H9 (cell line): ENCODE data around the gene ARHGEF16. TPM values are rescaled to one million over a fixed set of nuclear protein-coding genes. Genes with fewer than 3 reads are reported as not detected.

ENCODE experiments used
- DNase-seq: peaks from one replicate; pipeline ENCODE4 v3.0.0-alpha.2; 2017
- H2AFZ ChIP-seq: one replicate; pipeline ENCODE4 v1.6.1; 2013; ENCODE audit warnings: mild to moderate bottlenecking, low read length, control low read depth, moderate library complexity
- H2AK5ac ChIP-seq: 2 replicates; pipeline ENCODE4 v1.6.1; 2013; ENCODE audit warnings: low read length, control low read depth, mixed read lengths; ENCODE audit not compliant: insufficient read length
- H2BK120ac ChIP-seq: one replicate; pipeline ENCODE4 v1.6.1; 2013; ENCODE audit warnings: low read depth, mild to moderate bottlenecking, low read length, control low read depth, inconsistent platforms; ENCODE audit not compliant: poor library complexity, severe bottlenecking
- H2BK12ac ChIP-seq: 2 replicates; pipeline ENCODE4 v1.6.1; 2013; ENCODE audit warnings: low read length, control low read depth, mixed read lengths, low read depth; ENCODE audit not compliant: insufficient read length
- H2BK15ac ChIP-seq: 2 replicates; pipeline ENCODE4 v1.6.1; 2013; ENCODE audit warnings: low read depth, low read length, control low read depth
- H2BK20ac ChIP-seq: one replicate; pipeline ENCODE4 v1.6.1; 2013; ENCODE audit warnings: low read depth, mild to moderate bottlenecking, low read length, control low read depth, inconsistent platforms; ENCODE audit not compliant: poor library complexity, severe bottlenecking
- H2BK5ac ChIP-seq: 2 replicates; pipeline ENCODE4 v1.6.1; 2013; ENCODE audit warnings: low read length, control low read depth, mixed read lengths; ENCODE audit not compliant: insufficient read length
- H3K14ac ChIP-seq: 2 replicates; pipeline ENCODE4 v1.6.1; 2013; ENCODE audit warnings: low read length, control low read depth; ENCODE audit not compliant: insufficient read depth
- H3K18ac ChIP-seq: 2 replicates; pipeline ENCODE4 v1.6.1; 2013; ENCODE audit warnings: low read depth, mild to moderate bottlenecking, mixed read lengths, low read length, control low read depth; ENCODE audit not compliant: insufficient read length
- H3K23ac ChIP-seq: 2 replicates; pipeline ENCODE4 v1.6.1; 2013; ENCODE audit warnings: low read length, control low read depth, mixed read lengths, low read depth; ENCODE audit not compliant: insufficient read length
- H3K23me2 ChIP-seq: 2 replicates; pipeline ENCODE4 v1.6.1; 2013; ENCODE audit warnings: low read depth, mild to moderate bottlenecking, mixed read lengths, low read length, control low read depth; ENCODE audit not compliant: insufficient read length, poor library complexity, severe bottlenecking
- H3K27ac ChIP-seq: 2 replicates; pipeline ENCODE4 v1.5.1; 2013; ENCODE audit warnings: low read length, control low read depth, mixed read lengths, low read depth; ENCODE audit not compliant: insufficient read length
- H3K27me3 ChIP-seq: 2 replicates; pipeline ENCODE4 v1.6.1; 2013; ENCODE audit warnings: low read length, control low read depth, inconsistent platforms; ENCODE audit not compliant: insufficient read depth
- H3K4ac ChIP-seq: 2 replicates; pipeline ENCODE4 v1.6.1; 2013; ENCODE audit warnings: low read depth, mild to moderate bottlenecking, control low read depth, inconsistent platforms, low read length, moderate library complexity
- H3K4me1 ChIP-seq: 2 replicates; pipeline ENCODE4 v1.6.1; 2013; ENCODE audit warnings: low read length, control low read depth, inconsistent platforms; ENCODE audit not compliant: insufficient read depth
- H3K4me2 ChIP-seq: 2 replicates; pipeline ENCODE4 v1.6.1; 2013; ENCODE audit warnings: low read length, control low read depth, mixed read lengths; ENCODE audit not compliant: insufficient read length, insufficient read depth
- H3K56ac ChIP-seq: 2 replicates; pipeline ENCODE4 v1.6.1; 2013; ENCODE audit warnings: low read depth, mild to moderate bottlenecking, mixed read lengths, low read length, control low read depth; ENCODE audit not compliant: insufficient read length
- H3K79me1 ChIP-seq: 2 replicates; pipeline ENCODE4 v1.6.1; 2013; ENCODE audit warnings: low read depth, mild to moderate bottlenecking, moderate library complexity, low read length, control low read depth, inconsistent platforms; ENCODE audit not compliant: insufficient read depth, poor library complexity, severe bottlenecking
- H3K79me2 ChIP-seq: 2 replicates; pipeline ENCODE4 v1.6.1; 2013; ENCODE audit warnings: low read length, control low read depth, inconsistent platforms; ENCODE audit not compliant: insufficient read depth
- H3K9ac ChIP-seq: 2 replicates; pipeline ENCODE4 v1.6.1; 2013; ENCODE audit warnings: low read length, control low read depth, mixed read lengths; ENCODE audit not compliant: insufficient read length; ENCODE audit errors: extremely low read depth
- H3K9me3 ChIP-seq: one replicate; pipeline ENCODE4 v1.6.1; 2013; ENCODE audit warnings: low read depth, low read length, inconsistent platforms; ENCODE audit not compliant: control insufficient read depth
- H3T11ph ChIP-seq: one replicate; pipeline ENCODE4 v1.6.1; 2013; ENCODE audit warnings: mild to moderate bottlenecking, low read length, control low read depth, inconsistent platforms
- H4K20me1 ChIP-seq: one replicate; pipeline ENCODE4 v1.6.1; 2013; ENCODE audit not compliant: control insufficient read depth, insufficient read length, insufficient read depth
- H4K5ac ChIP-seq: 2 replicates; pipeline ENCODE4 v1.6.1; 2013; ENCODE audit warnings: low read depth, mild to moderate bottlenecking, mixed read lengths, low read length, control low read depth; ENCODE audit not compliant: insufficient read length
- H4K8ac ChIP-seq: replicated peaks from 2 replicates; pipeline ENCODE4 v1.6.1; 2013; ENCODE audit warnings: low read length, control low read depth, mixed read lengths, low read depth; ENCODE audit not compliant: insufficient read length
- H4K91ac ChIP-seq: 2 replicates; pipeline ENCODE4 v1.6.1; 2013; ENCODE audit warnings: low read depth, mild to moderate bottlenecking, moderate library complexity, mixed read lengths, low read length, control low read depth; ENCODE audit not compliant: insufficient read length
- H3K27ac Mint-ChIP-seq, 3 experiments: 2 replicates in 2 of 3; 3 replicates in 1 of 3; pipeline ENCODE4 v1.8.0; 2020 to 2021; ENCODE audit warnings: mixed read lengths in 3 of 3, mild to moderate bottlenecking in 1 of 3, moderate library complexity in 1 of 3
- H3K27me3 Mint-ChIP-seq: 2 replicates; pipeline ENCODE4 v1.8.0; 2021; ENCODE audit warnings: low read depth, mild to moderate bottlenecking, moderate library complexity, mixed read lengths
- H3K36me3 Mint-ChIP-seq, 3 experiments: 2 replicates in 2 of 3; 3 replicates in 1 of 3; pipeline ENCODE4 v1.8.0; 2020 to 2021; ENCODE audit warnings: low read depth in 3 of 3, mixed read lengths in 3 of 3; ENCODE audit not compliant: insufficient read depth in 1 of 3
- H3K4me1 Mint-ChIP-seq, 2 experiments: 2 replicates each; pipeline ENCODE4 v1.8.0; 2020; ENCODE audit warnings: mixed read lengths in 2 of 2
- H3K4me3 Mint-ChIP-seq, 2 experiments: 2 replicates in 1 of 2; 3 replicates in 1 of 2; pipeline ENCODE4 v1.8.0; 2020 to 2021; ENCODE audit warnings: mild to moderate bottlenecking in 2 of 2, mixed read lengths in 2 of 2, moderate library complexity in 1 of 2
- H3K9me3 Mint-ChIP-seq, 2 experiments: 2 replicates in 1 of 2; 3 replicates in 1 of 2; pipeline ENCODE4 v1.8.0; 2020; ENCODE audit warnings: mild to moderate bottlenecking in 2 of 2, mixed read lengths in 2 of 2, moderate library complexity in 1 of 2
- CTCF ChIP-seq: fragments of 200-600 bp; sonication (generic); conservative IDR thresholded peaks from 3 replicates; pipeline ENCODE4 v1.8.0; 2021; ENCODE audit warnings: antibody characterized with exemption, mild to moderate bottlenecking
- WGBS: extraction: QIAGEN DNeasy Blood & Tissue Kit; methylation state at CpG from one replicate; pipeline ENCODE4 v1.1.7; 2013; ENCODE audit warnings: missing lambda C conversion rate, low lambda C conversion rate, mixed read lengths; ENCODE audit not compliant: insufficient read length; ENCODE audit errors: extremely low coverage; 5-methylcytosine and 5-hydroxymethylcytosine counted together
- total RNA-seq: library from RNA; stranded (reverse); gene quantifications from 2 replicates; pipeline ENCODE4 v1.2.1, GENCODE V29; 2021

The ARHGEF16 gene
- total RNA-seq, 1 experiment from 2014 or later, result 48.5 TPM

GRCh38 chr1:3521426-3521825 lies 67.0 kb downstream of the ARHGEF16 start:
- Histone ChIP-seq H2BK15ac (no peak overlapping the region), H4K91ac (no peak overlapping the region), H3K18ac (no peak overlapping the region), H4K5ac (no peak overlapping the region), H2AFZ (no peak overlapping the region), H3K9me3 (no peaks in the 10 kb centered on the region), H3K14ac (no peak overlapping the region), H4K20me1 (peaks cover 3% of the 10 kb centered on the region), H3K27me3 (no peaks in the 10 kb centered on the region), H3K23me2 (no peaks in the 10 kb centered on the region), H2BK120ac (no peak overlapping the region), H3T11ph (no peak overlapping the region), H2AK5ac (no peak overlapping the region), H3K4ac (no peak overlapping the region), H3K4me2 (no peak overlapping the region), H3K23ac (no peak overlapping the region), H4K8ac (no peak overlapping the region), H3K4me1 (no peaks in the 10 kb centered on the region), H3K56ac (no peak overlapping the region), H2BK20ac (no peak overlapping the region), H3K79me1 (no peaks in the 10 kb centered on the region), H3K27ac (no peak overlapping the region), H3K79me2 (no peaks in the 10 kb centered on the region; the same call in 1 of the 2 replicates), H2BK5ac (no peak overlapping the region), H2BK12ac (no peak overlapping the region), H3K9ac (no peak overlapping the region)
- no CpG with 5 or more reads among the region's 16 CpGs for WGBS
- Mint-ChIP-seq H3K4me1 (no peaks in the 10 kb centered on the region), H3K4me3 (no peak overlapping the region), H3K36me3 (peaks cover 0 to 5% (median 0%) of the 10 kb centered on the region in 3 experiments; a peak in 2 of 7 replicates), H3K27ac (no peak overlapping the region), H3K9me3 (no peaks in the 10 kb centered on the region; a peak in 2 of 5 replicates), H3K27me3 (no peaks in the 10 kb centered on the region; the same call in 1 of the 2 replicates)
- TF ChIP-seq CTCF, result no peak
- no peak for DNase-seq
